GM21619 (cell line): ENCODE measurements around the gene MEAF6.

ENCODE experiments used
- ATAC-seq: cut with Tn5 transposase; IDR thresholded peaks from one replicate; pipeline ENCODE4 v1.9.1; 2021; ENCODE audit not compliant: unreplicated experiment

MEAF6 gene

GRCh38 chr1:37485902-37486679 is 28.5 kb downstream of the MEAF6 start:
- ATAC-seq, result no peak

GRCh38 chr1:37484325-37485051 is 30.1 kb downstream of the MEAF6 start:
- ATAC-seq, result no peak

- no peak for ATAC-seq
These were observed 30.8 kb downstream of the MEAF6 start for GRCh38 chr1:37483785-37484184.

GRCh38 chr1:37482796-37483744 is 31.5 kb downstream of the MEAF6 start:
- ATAC-seq, result no peak

GRCh38 chr1:37482004-37482785 is 32.4 kb downstream of the MEAF6 start:
- ATAC-seq, result no peak

- no peak for ATAC-seq
These were observed 33.1 kb downstream of the MEAF6 start for GRCh38 chr1:37481289-37482003.

GRCh38 chr1:37480581-37481288 is 33.8 kb downstream of the MEAF6 start:
- ATAC-seq, result no peak

- ATAC-seq, result no peak
These were observed 34.5 kb downstream of the MEAF6 start for GRCh38 chr1:37480125-37480466.

- peak; percentile 33 for ATAC-seq
These were observed 35.1 kb downstream of the MEAF6 start for GRCh38 chr1:37479255-37480124.

GRCh38 chr1:37478890-37479254 is 35.7 kb downstream of the MEAF6 start:
- ATAC-seq, result no peak

- ATAC-seq, result no peak
These were observed 36.1 kb downstream of the MEAF6 start for GRCh38 chr1:37478451-37478881.

- ATAC-seq, result no peak
These were observed 36.6 kb downstream of the MEAF6 start for GRCh38 chr1:37477946-37478345.

GRCh38 chr1:37477198-37477931 is 37.2 kb downstream of the MEAF6 start:
- peak; percentile 39 for ATAC-seq

- ATAC-seq, result peak; percentile 0
These were observed 37.9 kb downstream of the MEAF6 start for GRCh38 chr1:37476460-37477197.

GRCh38 chr1:37476087-37476452 is 38.5 kb downstream of the MEAF6 start:
- ATAC-seq, result no peak

GRCh38 chr1:37475380-37476086 is 39.0 kb downstream of the MEAF6 start:
- no peak for ATAC-seq
